A673 (cell line): ENCODE results near the gene PROSER3. TPM values are rescaled to one million over a fixed set of nuclear protein-coding genes. Genes with fewer than 3 reads are reported as not detected.
A peak's percentile ranks its signal among the peaks of the same experiment; 100 is the strongest.

Experiments used
- BruUV-seq: library from RNA; stranded (reverse); fragments of 400-500 nt; replicated peaks from 2 replicates; lab custom pipeline; 2021; lab: Mats Ljungman, UMichigan
- CTCF ChIA-PET: fragments of 300-600 bp; sonication (Branson Sonifier 250); formaldehyde crosslinking; loops from one replicate; lab custom pipeline; 2022; ENCODE audit warnings: antibody characterized with exemption; lab: Charles Lee
- POLR2A ChIA-PET: fragments of 300-600 bp; sonication (Branson Sonifier 250); formaldehyde crosslinking; loops from one replicate; lab custom pipeline; 2022; ENCODE audit warnings: antibody characterized with exemption; ENCODE audit not compliant: low non-redundant PET; lab: Charles Lee
- DNase-seq: peaks from one replicate; pipeline ENCODE4 v3.0.0-alpha.2; 2015; ENCODE audit warnings: low spot score
- H3K27ac ChIP-seq: fragments of 200-600 bp; sonication (generic); 2 replicates; pipeline ENCODE4 v1.5.1; 2016; ENCODE audit warnings: mixed run types, low read depth, mild to moderate bottlenecking, mixed read lengths, antibody characterized with exemption, low read length; ENCODE audit not compliant: poor library complexity, severe bottlenecking
- H3K27me3 ChIP-seq: fragments of 200-600 bp; sonication (generic); replicated peaks from 2 replicates; pipeline ENCODE4 v1.6.1; 2017; ENCODE audit warnings: mixed run types, low read depth, mild to moderate bottlenecking, mixed read lengths, antibody characterized with exemption, low read length; ENCODE audit not compliant: insufficient read depth, poor library complexity
- H3K36me3 ChIP-seq: fragments of 200-600 bp; sonication (generic); 2 replicates; pipeline ENCODE4 v1.6.1; 2016; ENCODE audit warnings: mixed run types, mild to moderate bottlenecking, mixed read lengths, antibody characterized with exemption, low read length; ENCODE audit not compliant: insufficient read depth, poor library complexity, severe bottlenecking
- H3K4me1 ChIP-seq: fragments of 200-600 bp; sonication (generic); 2 replicates; pipeline ENCODE4 v1.6.1; 2017; ENCODE audit warnings: mixed run types, mild to moderate bottlenecking, mixed read lengths, antibody characterized with exemption, low read length; ENCODE audit not compliant: insufficient read depth, poor library complexity, severe bottlenecking
- H3K4me3 ChIP-seq: fragments of 200-600 bp; sonication (generic); 2 replicates; pipeline ENCODE4 v1.5.1; 2016; ENCODE audit warnings: low read depth, mixed run types, mild to moderate bottlenecking, mixed read lengths, low read length; ENCODE audit not compliant: poor library complexity, severe bottlenecking
- H3K9me3 ChIP-seq: fragments of 200-600 bp; sonication (generic); 2 replicates; pipeline ENCODE4 v1.6.1; 2016; ENCODE audit warnings: mixed run types, low read depth, mild to moderate bottlenecking, mixed read lengths, antibody characterized with exemption, low read length; ENCODE audit not compliant: poor library complexity, severe bottlenecking
- EZH2 ChIP-seq: fragments of 200-600 bp; sonication (generic); IDR thresholded peaks from 2 replicates; pipeline ENCODE4 v1.6.1; 2017; ENCODE audit warnings: borderline replicate concordance, low read depth, mild to moderate bottlenecking, mixed read lengths, antibody characterized with exemption, low read length; ENCODE audit not compliant: poor library complexity, severe bottlenecking
- intact Hi-C: fragments of 100-400 bp; cut with micrococcal nuclease; formaldehyde crosslinking; loops from one replicate; pipeline ENCODE4 v1.10.0; 2022; ENCODE audit not compliant: unreplicated experiment
- total RNA-seq: library from RNA; stranded (reverse); gene quantifications from 2 replicates; pipeline ENCODE4 v1.2.3, GENCODE V29; 2021
- TF ChIP-seq, protein P1 (sequence below): fragments of 300-800, 200-600 bp; sonication (generic); conservative IDR thresholded peaks from 2 replicates; pipeline ENCODE4 v1.5.1; 2017; ENCODE audit warnings: low read depth, mild to moderate bottlenecking, antibody characterized with exemption, low read length, moderate library complexity, mixed read lengths

PROSER3 gene
- total RNA-seq, 1 experiment from 2014 or later: 38.4 TPM

DNA sequence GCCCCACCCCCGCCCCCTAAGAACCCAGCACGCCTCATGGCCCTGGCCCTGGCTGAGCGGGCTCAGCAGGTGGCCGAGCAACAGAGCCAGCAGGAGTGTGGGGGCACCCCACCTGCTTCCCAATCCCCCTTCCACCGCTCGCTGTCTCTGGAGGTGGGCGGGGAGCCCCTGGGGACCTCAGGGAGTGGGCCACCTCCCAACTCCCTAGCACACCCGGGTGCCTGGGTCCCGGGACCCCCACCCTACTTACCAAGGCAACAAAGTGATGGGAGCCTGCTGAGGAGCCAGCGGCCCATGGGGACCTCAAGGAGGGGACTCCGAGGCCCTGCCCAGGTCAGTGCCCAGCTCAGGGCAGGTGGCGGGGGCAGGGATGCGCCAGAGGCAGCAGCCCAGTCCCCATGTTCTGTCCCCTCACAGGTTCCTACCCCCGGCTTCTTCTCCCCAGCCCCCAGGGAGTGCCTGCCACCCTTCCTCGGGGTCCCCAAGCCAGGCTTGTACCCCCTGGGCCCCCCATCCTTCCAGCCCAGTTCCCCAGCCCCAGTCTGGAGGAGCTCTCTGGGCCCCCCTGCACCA lies 29.3 kb downstream of the PROSER3 start:
- Histone ChIP-seq H3K4me1 (no peaks in the 10 kb centered on the region), H3K27ac (no peak overlapping the region), H3K9me3 (no peaks in the 10 kb centered on the region), H3K4me3 (no peak overlapping the region), H3K36me3 (peaks cover 8% of the 10 kb centered on the region), H3K27me3 (no peaks in the 10 kb centered on the region)
- no peak for DNase-seq
- TF ChIP-seq, protein P1, sequence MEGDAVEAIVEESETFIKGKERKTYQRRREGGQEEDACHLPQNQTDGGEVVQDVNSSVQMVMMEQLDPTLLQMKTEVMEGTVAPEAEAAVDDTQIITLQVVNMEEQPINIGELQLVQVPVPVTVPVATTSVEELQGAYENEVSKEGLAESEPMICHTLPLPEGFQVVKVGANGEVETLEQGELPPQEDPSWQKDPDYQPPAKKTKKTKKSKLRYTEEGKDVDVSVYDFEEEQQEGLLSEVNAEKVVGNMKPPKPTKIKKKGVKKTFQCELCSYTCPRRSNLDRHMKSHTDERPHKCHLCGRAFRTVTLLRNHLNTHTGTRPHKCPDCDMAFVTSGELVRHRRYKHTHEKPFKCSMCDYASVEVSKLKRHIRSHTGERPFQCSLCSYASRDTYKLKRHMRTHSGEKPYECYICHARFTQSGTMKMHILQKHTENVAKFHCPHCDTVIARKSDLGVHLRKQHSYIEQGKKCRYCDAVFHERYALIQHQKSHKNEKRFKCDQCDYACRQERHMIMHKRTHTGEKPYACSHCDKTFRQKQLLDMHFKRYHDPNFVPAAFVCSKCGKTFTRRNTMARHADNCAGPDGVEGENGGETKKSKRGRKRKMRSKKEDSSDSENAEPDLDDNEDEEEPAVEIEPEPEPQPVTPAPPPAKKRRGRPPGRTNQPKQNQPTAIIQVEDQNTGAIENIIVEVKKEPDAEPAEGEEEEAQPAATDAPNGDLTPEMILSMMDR: no peak
- TF ChIP-seq EZH2: no peak
- intact Hi-C loops: no loop called here
- CTCF ChIA-PET: no interaction called here
- BruUV-seq: no TSS peak
- POLR2A ChIA-PET: no interaction called here

DNA sequence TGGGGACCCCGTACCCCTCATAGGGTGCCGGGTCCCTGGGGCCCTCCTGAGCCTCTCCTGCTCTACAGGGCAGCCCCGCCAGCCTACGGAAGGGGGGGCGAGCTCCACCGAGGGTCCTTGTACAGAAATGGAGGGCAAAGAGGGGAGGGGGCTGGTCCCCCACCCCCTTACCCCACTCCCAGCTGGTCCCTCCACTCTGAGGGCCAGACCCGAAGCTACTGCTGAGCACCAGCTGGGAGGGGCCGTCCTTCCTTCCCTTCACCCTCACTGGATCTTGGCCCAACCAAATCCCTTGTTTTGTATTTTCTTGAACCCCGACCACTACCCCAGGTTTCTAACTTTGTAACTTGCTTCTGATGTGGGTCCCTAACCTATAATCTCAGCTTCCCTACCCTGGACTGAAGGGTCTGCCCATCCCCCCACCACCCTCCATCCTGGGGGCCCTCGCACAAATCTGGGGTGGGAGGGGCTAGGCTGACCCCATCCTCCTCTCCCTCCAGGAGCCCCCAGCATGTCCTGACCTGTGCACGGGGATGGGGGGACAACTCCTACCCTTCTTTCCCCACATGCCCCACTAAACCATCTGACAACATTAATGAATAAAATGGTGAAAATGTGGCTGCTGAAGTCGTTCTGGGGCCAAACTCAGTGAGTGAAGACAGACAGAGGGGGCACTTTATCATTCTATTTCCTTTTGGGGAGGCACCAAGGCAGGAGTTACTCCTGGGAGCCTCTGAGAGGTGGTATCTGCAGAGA lies 30.4 kb downstream of the PROSER3 start:
- no peak overlapping the region for H3K4me3 ChIP-seq
- H3K4me1 ChIP-seq: no peaks in the 10 kb centered on the region
- TF ChIP-seq, protein P1: no peak
- no peak for TF ChIP-seq EZH2
- no peaks in the 10 kb centered on the region for H3K27me3 ChIP-seq
- TSS peak; percentile 44 for BruUV-seq
- H3K27ac ChIP-seq: no peak overlapping the region
- no peak for DNase-seq
- no peaks in the 10 kb centered on the region for H3K36me3 ChIP-seq
- H3K9me3 ChIP-seq: no peaks in the 10 kb centered on the region
- CTCF ChIA-PET: no interaction called here
- POLR2A ChIA-PET: no interaction called here
- intact Hi-C loops: no loop called here

DNA sequence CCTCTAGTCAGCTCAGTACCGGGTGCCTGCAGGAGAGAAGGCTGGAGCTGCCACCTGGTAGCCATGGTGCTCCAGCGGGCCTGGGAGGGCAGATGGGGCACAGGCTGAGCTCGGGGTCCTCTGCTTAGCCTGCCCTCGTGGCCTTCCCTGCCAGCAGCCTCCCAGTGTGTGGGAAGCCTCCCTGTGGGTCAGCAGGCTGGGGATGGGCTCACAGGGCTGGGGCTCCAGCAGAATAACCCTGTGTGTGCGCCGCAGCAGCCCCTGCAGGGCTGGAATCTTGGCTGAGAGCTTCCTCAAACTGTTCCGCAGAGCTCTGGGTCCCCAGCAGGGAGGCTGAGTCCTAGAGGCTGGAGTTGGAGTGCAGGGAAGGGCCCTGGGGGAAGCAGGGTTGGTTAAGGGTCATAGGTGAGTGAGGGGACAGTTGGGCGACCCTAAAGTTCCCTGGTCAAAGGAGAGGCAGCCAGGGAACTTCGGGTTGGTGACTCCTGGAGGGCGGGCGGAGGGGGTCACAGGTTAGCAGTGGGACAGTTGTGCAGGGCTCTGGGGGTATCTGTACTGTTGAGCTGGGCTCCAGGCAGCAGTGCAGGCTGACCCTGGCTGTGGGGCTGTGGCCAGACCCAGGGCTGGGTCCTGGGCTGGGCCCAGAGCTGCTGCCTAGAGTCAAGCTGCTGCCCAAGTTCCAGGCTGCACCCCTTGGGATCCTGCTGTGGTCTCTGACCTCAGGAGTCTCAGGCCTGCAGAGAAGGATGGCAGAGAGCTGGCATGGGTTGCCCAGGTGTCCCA lies 31.4 kb downstream of the PROSER3 start:
- no TSS peak for BruUV-seq
- Histone ChIP-seq H3K9me3 (no peaks in the 10 kb centered on the region), H3K27ac (no peak overlapping the region), H3K4me3 (no peak overlapping the region), H3K36me3 (no peaks in the 10 kb centered on the region), H3K27me3 (no peaks in the 10 kb centered on the region), H3K4me1 (no peaks in the 10 kb centered on the region)
- intact Hi-C loops: no loop called here
- CTCF ChIA-PET: no interaction called here
- DNase-seq: no peak
- POLR2A ChIA-PET: interaction anchor here (0.6 kb wide), 1 partner anchor 225 kb away, joined by 6 read pairs; the partner anchor contains the start of gene ALKBH6
- TF ChIP-seq EZH2: no peak
- TF ChIP-seq, protein P1: no peak
